ENCODE data around the gene YPEL3.
"Not testable (repeated sequence)": the region's sequence is repeated elsewhere in the genome, so short reads cannot be mapped to it uniquely, and the experiment has no call there.

YPEL3 gene
- long read RNA-seq, donor 1, transcript YPEL3-201 (5 exons, 935 nt): major isoform, 36 of 48 reads
- long read RNA-seq, donor 1, transcript YPEL3-210 (5 exons, 371 nt): minor isoform, 5 of 48 reads
- long read RNA-seq, donor 1, partial matches to known transcripts: 0 of 48 reads
- long read RNA-seq, donor 1, other reads (novel, unspliced or antisense): 0 of 48 reads
- long read RNA-seq, donor 2, transcript YPEL3-201 (5 exons, 935 nt): major isoform, 23 of 28 reads
- long read RNA-seq, donor 2, partial matches to known transcripts: 0 of 28 reads
- long read RNA-seq, donor 2, other reads (novel, unspliced or antisense): 0 of 28 reads
- long read RNA-seq, donor 3, transcript YPEL3-201 (5 exons, 935 nt): major isoform, 14 of 30 reads
- long read RNA-seq, donor 3, partial matches to known transcripts: 12 of 30 reads
- long read RNA-seq, donor 3, other reads (novel, unspliced or antisense): 0 of 30 reads
- long read RNA-seq, donor 4, transcript YPEL3-201 (5 exons, 935 nt): major isoform, 14 of 36 reads
- long read RNA-seq, donor 4, transcript YPEL3-202 (4 exons, 1,588 nt): minor isoform, 5 of 36 reads
- long read RNA-seq, donor 4, partial matches to known transcripts: 13 of 36 reads
- long read RNA-seq, donor 4, other reads (novel, unspliced or antisense): 0 of 36 reads
- long read RNA-seq, donor 5, transcript YPEL3-201 (5 exons, 935 nt): major isoform, 33 of 48 reads
- long read RNA-seq, donor 5, transcript YPEL3-210 (5 exons, 371 nt): minor isoform, 5 of 48 reads
- long read RNA-seq, donor 5, partial matches to known transcripts: 5 of 48 reads
- long read RNA-seq, donor 5, other reads (novel, unspliced or antisense): 0 of 48 reads
- long read RNA-seq, donor 6, transcript YPEL3-201 (5 exons, 935 nt): major isoform, 27 of 44 reads
- long read RNA-seq, donor 6, partial matches to known transcripts: 12 of 44 reads
- long read RNA-seq, donor 6, other reads (novel, unspliced or antisense): 0 of 44 reads
- long read RNA-seq, donor 7: 0 reads
- long read RNA-seq, donor 8, transcript YPEL3-201 (5 exons, 935 nt): major isoform, 21 of 29 reads
- long read RNA-seq, donor 8, partial matches to known transcripts: 0 of 29 reads
- long read RNA-seq, donor 8, other reads (novel, unspliced or antisense): 0 of 29 reads

GRCh38 chr16:30096105-30096861 is at the start of gene YPEL3:
Gene YPEL3 (minus strand): TSS chr16:30096213. CDS start chr16:30095482, 731 bp downstream.
- peak; percentile 82 for DNase-seq

DNA sequence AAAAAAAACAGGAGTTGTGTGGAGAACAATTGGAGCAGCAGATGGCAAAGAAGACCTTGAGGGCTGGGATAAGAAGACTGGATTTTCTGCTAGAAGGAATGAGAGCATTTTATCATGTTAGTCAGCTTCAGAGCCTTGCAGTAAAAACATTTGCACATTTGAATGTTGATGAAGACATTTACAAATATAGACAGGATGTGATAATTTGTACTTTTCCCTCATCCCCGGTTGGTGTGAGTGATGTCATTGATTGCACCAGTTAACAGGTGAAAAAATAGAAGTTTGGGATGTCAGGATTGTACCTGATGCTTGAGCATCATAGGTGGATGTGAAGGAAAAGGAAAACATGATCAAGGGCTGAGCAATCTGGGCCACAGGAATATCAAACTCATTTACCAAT is 49.6 kb upstream of the YPEL3 start:
- DNase-seq: no peak

DNA sequence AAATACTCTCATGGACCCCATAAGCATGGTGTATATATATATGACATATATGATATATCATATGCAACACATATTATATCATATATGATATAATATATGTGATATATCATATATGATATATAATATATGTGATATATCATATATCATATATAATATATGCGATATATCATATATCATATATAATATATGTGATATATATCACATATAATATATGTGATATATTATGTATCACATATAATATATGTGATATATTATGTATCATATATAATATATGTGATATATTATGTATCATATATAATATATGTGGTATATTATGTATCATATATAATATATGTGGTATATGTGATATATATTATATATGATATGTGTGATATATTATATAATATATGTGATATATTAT is 48.9 kb upstream of the YPEL3 start:
- DNase-seq: no peak

DNA sequence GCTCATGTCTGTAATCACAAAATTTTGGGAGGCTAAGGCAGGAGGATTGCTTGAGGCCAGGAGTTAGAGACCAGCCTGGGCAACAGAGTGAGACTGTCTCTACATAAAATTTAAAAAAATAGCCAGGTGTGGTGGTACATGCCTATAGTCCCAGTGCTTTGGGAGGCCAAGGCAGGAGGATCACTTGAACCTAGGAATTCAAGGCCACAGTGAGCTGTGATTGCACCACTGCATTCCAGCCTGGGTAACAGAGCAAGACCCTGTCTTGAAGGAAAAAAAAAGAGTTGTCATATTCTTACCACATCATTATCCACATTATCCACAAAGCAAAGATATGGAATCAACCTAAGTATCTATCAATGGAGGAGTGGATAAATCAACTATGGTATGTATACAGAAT is 48.0 kb upstream of the YPEL3 start:
- DNase-seq: no peak

DNA sequence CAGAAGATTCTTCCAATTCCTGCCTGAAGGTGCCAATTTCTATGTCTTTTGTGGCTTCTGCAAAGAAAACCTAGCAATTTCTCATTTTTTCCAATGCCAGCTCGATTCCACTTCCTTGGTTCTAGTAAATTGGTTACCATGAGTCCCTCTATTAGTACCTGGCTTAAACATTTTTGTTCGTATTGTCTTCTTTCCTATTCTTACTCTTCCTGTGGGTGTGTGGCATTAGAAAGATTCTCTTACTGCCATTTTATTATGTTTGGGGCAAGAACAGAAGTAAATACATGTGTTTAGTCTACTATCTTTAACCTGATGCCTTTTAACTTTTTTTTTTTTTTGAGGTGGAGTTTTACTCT is 47.3 kb upstream of the YPEL3 start:
- DNase-seq: no peak

DNA sequence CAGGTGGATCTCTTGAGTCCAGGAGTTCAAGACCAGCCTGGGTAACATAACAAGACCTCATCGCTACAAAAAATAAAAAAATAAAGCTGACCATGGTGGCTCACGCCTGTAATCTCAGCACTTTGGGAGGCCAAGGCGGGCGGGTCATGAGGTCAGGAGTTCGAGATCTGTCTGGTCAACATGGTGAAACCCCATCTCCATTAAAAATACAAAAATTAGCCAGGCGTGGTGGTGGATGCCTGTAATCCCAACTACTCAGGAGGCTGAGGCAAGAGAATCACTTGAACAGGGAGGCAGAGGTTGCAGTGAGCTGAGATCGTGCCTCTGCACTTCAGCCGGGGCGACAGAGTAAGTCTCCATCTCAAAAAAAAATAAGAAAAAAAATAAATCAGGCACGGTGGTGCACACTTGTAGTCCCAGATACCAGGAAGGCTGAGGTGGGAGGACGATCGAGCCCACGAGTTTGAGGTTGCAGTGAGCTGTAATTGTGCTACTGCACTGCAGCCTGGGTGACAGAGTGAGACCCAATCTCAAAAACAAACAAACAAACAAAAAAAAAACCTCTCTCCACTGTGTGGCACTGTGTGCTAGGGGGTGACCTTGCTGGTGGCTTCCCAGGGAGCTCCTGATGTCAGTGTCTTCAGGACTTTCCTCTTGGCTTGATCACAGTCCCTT is 46.8 kb upstream of the YPEL3 start:
- DNase-seq: no peak

DNA sequence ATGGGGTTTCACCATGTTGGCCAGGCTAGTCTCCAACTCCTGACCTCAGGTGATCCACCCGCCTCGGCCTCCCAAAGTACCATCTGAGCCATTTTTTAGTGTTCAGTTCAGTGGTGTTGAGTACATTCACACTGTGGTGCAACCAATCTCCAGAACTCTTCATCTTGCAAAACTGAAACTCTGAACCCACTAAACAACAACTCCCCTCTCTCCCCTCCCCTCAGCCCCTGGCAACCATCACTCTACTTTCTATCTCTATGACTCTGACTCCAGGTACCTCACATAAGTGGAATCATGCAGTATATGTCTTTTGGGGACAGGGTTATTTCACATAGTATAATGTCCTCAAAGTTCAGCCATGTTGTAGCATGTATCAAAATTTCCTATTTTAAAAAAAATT is 45.7 kb upstream of the YPEL3 start:
- no peak for DNase-seq

GRCh38 chr16:30139583-30140481 is 43.8 kb upstream of the YPEL3 start:
- DNase-seq: no peak

DNA sequence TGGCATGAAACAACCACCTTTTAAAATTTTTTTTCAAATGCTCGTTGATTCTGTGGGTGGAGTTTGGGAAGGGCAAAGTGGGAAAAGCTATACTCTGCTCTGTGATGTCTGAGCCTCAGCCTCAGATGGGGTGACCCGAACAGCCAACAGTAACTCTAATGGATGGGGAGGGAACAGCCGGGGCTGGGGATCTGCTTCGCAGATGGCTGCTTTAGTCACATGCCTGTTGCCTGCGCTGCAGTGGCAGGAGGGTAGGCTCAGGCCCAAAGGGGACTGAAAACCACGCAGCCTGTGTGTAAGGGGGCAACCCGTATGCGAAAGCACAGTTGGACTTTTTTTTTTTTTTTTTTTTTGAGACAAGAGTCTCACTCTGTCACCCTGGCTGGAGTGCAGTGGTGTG is 41.9 kb upstream of the YPEL3 start:
- DNase-seq: no peak

DNA sequence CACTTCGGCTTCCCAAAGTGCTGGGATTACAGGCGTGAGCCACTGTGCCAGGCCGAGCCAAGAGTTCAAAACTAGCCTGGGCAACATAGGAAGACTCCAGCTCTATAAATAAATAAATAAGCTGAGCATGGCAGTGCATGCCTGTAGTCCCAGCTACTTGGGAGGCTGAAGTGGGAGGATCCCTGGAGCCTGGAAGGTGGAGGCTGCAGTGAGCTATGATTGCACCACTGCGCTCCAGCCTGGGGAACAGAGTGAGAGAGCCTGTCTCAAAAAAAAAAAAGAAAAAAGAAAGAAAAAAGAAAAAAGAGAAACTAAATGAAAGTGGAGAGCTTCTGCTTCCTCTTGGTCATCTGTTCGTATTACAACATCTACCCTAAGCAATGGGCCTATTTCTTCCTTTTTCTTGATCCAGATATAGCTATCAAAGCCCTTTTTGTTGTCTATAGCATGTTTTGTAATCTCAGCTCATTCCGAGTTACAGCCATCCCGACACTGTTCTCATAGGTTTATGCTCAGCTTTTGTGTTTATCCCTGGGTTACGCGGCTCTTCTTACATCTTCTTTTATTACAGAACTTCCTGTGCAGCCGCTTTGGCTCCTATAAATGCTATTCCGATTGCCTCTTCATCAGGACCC is 41.1 kb upstream of the YPEL3 start:
- DNase-seq: no peak

- no peak for DNase-seq
These were observed 36.6 kb upstream of the YPEL3 start for GRCh38 chr16:30132591-30132990.

GRCh38 chr16:30131869-30132475 is 36.0 kb upstream of the YPEL3 start:
- DNase-seq: peak; percentile 27

DNA sequence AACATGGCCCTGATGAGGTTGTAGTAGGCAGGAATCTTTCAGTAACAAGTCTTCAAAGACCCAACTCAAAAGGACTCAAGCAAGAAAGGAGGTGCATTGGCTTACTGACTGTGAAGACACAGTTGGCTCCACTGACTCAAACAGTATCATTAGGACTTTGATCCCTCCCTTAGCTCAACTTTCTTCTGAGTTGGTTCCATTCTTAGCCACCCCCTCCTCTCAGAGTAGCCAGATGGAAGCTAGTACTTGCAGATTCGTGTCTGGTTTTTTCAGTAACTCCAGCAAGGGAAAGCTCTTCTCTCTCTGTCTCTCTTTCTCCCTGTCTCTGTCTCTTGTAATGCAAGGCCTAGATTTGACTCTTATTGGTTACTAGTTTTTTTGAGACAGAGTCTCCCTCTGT is 32.0 kb upstream of the YPEL3 start:
- DNase-seq: no peak

DNA sequence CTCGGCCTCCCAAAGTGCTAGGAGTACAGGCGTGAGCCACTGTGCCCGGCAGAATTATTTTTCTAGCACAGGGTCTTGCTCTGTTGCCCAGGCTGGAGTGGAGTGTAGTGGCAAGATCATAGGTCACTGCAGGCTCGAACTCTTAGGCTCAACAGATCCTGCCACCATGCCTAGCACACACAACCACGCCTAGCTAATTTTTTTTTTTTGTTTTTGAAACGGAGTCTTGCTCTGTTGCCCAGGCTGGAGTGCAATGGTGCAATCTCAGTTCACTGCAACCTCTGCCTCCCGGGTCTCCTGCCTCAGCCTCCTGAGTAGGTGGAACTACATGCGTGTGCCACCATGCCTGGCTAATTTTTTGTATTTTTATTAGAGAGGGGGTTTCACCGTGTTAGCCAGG is 29.7 kb upstream of the YPEL3 start:
- not testable (repeated sequence) for DNase-seq

GRCh38 chr16:30124985-30125379 is 29.0 kb upstream of the YPEL3 start:
- no peak for DNase-seq

DNA sequence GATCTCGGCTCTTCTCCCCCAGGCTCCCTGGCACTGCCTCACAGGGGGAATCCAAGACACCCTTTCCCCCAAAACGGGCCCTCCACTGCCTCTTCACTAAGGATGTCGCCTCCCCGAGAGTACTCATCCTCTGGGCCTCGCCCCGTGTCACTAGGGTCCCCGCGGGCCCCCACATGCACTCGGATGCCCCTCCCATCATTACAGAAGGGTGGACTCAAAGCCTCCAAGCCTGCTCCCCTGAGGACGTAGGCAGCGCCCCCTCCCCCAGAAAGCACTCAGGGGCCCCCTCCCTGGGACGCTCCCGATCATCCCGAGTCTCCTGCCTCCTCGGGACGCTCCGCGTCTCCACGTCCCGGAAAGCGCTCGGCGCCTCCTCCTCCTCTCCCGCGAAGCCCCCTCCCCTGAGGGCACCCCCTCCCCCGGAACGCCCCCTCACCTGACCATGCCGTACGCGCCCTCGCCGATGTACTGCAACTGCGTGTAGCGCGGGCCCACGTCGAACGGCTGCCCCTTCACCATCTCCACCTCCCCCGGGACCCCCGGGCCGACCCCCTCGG is 26.7 kb upstream of the YPEL3 start:
- peak; percentile 65 for DNase-seq

GRCh38 chr16:30121741-30122571 is 25.9 kb upstream of the YPEL3 start:
- DNase-seq: peak; percentile 52

Data from right kidney (tissue), 9 donors.